EL (cell line): ENCODE data around the gene EEF1AKMT2.
"Not testable (repeated sequence)": the region's sequence is repeated elsewhere in the genome, so short reads cannot be mapped to it uniquely, and the experiment has no call there.

ENCODE experiments used
- DNase-seq: peaks from one replicate; pipeline ENCODE4 v3.0.0-alpha.2; 2016

The EEF1AKMT2 gene

DNA sequence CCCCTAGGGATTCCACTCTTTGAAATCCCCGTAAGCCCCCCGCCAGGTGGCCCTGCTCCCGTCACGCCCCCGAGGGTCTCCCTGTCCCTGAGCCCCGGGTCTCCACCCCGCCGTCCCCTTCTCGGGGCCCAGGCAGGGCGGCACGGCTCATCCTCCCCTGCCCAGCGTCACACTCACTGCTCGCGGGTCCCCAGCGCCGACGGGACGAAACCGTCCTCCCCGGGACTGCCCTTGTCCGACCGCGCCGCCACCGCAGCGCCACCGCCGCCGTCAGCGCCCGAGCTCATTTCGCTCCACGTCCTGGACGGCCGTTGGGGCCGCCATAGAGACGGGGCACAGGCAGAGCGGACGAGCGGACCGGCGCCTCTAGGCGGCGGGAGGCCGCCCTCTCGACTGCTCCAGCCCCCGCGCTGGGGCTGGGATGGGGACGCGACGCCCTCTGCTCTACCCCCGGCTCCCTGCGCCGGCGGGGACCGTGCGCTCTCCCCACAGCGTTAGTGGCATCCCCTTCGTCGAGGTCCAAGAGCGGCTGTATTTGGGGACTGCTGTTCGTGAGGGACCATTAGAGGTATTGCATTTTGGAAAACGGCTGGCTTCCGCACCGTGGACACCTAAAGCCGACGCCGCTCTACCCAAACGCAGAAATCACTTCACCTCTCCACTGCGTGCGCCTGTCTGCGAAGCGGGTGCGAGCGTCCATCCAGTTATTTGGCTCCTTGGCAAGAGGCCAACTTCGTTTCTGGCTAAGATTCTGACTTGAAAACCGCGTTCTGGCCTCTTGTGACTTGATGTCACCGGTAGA, at the start of gene EEF1AKMT2:
Gene EEF1AKMT2, minus strand, starts transcription at position 341 of the 802 bp plus-strand sequence. Its CDS starts 54 bp downstream, at position 287.
- DNase-seq, result peak; percentile 84

DNA sequence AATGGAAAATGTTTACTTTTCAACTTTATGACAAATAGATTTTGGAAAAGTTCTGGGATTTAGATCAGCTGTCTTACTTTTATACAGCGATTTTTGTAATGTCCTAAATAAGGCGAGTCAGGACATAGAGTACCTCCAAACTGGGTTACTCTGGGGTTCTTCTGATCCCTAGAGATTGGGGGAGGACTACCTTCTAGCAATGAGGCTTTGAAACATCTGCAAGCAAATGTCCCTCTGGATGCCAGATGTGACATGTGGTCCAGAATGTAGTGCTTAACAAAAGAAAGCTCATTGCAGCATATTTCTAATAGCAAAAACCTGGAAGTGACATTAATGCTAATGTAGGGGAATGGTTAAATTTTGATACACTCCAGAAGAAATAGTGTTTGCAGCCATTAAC, 46.0 kb upstream of the EEF1AKMT2 start:
- DNase-seq, result no peak

DNA sequence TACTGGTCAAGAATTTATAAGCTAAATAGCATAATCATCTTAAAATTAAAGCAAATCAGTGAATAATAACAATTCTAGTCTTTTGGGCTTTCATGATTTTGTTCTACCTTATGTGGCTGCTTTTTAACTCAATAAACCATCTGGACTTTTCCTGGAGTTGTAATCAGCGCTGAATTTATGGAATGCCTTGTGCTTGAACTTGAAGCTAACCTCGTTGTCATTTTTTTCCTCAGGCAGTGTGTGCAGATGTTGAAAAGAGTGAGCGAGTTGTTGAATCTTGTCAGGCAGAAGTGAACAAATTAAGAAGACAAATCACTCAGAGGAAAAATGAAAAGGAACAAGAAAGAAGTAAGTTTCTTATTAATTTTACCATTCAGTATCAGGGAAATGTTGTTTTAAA, 39.4 kb upstream of the EEF1AKMT2 start:
- DNase-seq, result no peak

DNA sequence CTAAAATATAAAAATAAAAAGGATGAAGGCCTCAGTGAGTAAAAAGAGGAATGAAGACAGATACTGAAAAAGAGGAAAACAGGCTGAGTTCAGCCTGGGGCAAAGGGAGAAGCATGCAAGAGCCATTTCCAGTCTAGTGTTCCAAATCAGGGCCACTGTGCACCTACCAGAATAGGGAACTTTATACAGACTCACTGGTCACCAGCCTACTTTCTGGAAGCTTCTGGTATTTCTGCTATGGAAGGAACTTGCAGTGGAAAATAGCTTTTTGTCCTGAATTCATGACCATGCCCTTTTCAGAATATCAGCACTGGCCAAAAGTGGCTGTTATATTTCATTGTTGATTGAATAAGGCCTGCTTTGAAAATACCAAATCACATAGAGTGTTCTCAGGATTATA, 38.8 kb upstream of the EEF1AKMT2 start:
- DNase-seq, result no peak

DNA sequence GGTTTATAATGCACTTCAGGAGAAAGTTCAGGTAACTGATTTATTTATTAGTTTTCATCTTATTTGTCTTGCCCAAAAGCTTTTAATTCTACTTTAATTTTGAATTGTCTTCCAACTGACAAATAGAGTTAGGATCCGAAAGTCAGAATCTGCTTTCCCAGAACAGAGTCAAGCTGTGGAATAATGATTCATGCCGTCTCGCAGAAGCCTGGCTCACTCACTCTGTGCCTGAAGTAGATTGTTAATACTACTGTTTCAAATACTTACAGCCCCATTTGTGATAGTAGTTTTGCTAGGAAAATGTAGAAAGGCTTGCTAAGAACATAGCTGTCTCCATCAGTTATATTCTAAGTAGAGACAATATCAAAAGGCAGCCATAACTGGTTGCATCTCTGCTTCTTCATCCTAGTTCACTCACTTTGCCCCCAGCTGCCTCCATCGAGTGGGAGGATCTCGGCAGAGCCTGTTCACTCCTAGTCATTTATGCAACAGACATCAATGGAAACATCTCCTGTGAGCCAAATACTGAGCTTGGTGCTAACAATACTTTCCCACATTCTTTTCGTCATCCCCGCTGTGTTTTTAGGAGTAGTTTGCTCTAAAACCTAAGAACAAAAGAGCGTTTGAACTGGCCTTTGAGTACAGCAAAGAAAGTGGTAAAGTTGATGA, 37.9 kb upstream of the EEF1AKMT2 start:
- no peak for DNase-seq

DNA sequence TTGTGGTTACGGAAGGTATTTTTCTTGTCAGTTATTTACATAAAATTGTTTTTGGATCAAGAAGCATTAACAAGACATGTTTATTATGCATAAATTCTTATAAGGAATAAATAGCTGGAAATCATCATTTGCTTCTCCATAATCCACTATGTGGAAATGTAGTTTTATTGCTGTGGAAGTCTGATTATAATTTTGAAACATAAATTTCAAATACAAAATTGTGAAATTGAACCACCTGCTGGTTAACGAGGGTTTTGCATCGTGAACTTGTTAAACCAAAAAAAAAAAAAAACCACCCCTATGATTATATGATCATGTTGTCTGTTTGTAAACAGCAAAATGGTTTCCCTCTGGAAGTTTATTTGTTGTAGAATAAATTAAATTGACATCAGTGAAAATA, 35.8 kb upstream of the EEF1AKMT2 start:
- peak; percentile 17 for DNase-seq

DNA sequence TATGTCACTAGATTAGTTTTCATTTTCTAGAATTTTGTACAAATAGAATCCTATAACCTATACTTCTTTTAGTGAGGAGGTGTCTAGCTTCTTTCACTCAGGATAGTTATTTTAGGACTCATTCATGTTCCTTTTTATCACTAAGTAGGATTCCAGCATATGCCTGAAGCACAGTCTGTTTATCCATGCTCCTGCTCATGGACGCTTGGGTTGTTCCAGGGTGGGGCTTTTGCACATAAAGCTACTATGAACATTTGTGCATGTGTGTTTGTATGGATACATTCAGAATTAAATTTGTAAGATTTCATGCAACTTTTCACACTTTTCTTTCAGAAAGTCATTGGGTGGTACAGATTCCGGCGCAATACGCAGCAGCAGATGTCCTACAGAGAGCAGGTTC, 34.6 kb upstream of the EEF1AKMT2 start:
- DNase-seq, result no peak

DNA sequence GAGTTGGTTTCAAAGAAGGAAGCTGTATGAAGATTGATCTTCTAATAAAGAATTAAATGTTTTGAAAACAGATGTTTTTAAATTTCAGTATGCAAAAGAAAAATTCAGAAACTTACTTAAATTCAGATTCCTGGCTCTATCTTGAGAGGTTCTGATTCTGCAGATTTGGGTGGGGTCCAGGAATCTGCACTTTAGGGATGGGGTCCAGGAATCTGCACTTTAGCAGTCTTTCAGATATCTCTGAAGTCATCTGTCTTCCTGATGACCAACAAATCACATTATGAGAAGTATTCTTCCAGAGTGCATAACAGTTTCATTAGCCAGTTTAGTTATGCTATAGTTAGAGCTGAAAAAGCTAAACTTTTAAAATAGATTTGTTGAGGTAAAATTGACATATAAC, 34.0 kb upstream of the EEF1AKMT2 start:
- DNase-seq, result no peak

DNA sequence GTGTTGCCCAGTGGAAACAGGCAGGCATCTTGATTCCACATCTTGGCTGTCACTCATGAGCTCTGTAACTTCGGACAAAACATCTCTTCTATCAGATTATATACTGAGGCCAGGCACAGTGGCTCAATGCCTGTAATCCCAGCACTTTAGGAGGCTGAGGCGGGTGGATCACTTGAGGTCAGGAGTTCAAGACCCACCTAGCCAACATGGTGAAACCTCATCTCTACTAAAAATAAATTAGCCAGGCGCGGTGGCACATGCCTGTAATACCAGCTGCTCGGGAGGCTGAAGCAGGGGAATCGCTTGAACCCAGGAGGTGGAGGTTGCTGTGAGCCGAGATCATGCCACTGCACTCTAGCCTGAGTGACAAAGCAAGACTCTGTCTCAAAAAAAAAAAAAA, 33.2 kb upstream of the EEF1AKMT2 start:
- DNase-seq, result not testable (repeated sequence)

DNA sequence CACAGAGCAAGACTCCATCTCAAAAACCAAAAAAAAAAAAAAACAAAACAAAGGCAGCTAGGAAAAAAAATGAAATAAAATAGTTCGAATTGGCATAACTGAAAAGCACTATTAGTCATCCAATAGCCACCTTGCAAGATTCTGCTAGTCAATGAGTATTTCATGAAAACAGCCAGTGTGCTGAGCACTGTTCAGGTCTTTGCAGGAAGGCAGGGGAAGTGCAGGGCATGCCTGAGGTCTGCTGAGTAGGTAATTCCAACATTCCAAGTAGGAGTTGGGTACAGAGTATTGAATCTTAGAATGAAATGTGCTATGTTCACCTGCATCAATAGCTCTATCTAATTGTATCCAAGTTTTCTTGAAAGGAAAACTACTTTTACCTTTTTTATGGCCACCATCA, 32.8 kb upstream of the EEF1AKMT2 start:
- no peak for DNase-seq

DNA sequence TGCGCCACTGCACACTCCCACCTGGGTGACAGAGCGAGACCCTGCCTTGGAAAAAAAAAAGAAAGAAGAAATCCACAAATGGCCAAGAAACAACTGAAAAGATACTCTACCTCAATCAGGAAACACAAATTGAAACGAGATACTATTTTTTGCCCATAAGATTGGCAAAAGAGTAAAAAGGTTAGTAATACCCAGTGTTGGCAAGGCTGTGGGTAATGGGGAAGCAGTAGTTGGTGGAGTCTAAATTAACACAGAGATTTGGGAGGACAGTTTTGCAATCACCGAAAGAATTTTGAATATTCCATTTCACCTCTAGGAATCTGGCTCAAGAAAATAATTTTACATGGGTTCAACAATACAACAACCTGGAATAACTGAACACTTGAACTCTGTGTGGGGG, 29.8 kb upstream of the EEF1AKMT2 start:
- DNase-seq, result no peak

DNA sequence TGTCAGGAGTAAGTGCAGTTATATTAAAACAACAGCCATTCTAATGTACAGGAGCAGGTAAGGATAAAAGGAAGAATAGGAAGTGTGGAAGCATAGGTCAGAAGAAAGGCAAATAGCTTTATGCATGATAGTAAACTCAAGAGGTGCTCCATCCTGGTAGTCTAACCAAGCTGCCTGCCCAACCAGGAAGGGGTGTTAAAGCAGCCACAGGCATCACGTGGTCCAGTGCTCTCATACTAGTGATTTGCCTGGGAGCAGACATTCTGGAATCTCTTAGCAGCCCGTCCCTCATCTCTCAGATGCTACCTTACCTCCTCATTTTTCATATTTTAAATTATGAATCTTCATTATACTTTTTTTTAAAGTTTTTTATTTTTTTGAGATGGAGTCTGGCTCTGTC, 28.4 kb upstream of the EEF1AKMT2 start:
- no peak for DNase-seq

DNA sequence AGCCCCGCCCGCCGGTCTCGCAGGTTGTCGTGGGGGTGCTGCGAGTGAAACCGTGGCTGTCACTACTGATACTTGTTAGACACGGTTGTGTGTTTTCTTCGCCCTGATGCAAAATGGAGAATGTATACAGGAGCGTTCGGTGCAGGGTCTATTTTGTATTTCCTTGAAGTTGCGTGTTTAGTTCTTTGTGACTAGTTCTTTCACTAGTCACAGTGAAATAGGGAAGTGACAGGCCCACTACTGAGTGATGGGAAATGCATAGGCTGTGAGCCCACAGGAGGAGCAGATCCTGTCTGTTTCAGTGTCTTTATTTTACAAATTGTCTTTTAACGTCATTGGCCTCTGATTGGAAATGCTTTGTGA, 10.6 kb upstream of the EEF1AKMT2 start:
- DNase-seq, result peak; percentile 8

DNA sequence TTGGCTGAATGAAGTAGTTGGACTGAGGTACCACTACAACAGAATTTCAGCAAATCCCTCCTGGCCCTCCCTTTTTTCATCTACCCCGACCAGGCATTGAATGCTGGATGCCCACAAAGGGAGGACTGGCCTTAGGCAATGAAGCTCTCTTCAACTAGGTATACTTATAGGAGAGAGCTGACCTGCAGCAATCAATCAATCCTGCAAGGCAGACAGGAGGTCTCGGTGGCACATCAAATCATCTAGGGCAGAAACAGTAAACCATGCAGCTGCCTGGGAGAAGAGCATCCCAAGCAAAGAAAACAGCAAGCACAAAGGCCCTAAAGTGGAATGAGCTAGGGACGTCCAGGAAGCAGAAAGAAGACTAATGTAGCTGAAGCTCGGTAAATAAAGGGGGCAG, 7.5 kb upstream of the EEF1AKMT2 start:
- DNase-seq, result no peak

DNA sequence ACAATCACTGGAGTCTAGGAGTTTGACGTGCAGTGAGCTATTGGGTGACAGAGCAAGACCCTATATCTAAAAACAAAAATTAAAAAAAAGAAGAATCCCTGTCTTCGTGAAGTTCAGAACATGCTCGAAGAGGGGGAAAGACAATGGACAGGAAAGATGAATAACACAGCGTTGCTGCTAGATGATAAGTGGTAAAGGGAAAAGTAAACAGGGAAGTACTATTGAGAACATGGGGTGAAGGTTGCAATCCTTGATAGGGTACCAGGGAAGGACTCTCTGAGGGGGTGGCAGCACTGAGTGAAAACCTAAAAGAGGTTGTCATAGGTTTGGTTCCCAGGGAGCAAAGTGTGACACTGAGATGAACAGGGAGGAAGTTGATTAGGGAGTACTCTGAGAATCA, 7.1 kb upstream of the EEF1AKMT2 start:
- DNase-seq, result no peak

DNA sequence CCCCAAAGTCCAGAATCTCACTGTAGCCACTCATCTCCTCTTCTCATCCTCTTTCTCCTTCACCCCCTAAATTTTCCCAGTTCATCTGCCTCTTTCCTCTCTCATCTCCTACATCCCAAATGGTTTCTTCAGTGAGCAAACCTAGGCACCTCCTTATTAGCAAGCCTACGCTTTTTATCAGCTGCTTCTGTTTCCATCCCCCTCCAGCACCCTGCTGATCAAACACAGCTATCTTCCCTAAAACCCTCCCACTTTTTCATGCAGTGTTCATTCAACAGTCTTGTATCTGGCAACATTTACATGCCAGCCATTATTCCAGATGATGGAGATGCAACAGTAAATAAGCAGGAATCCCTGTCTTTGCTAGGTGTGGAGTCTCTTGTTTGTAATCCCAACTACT, 6.7 kb upstream of the EEF1AKMT2 start:
- DNase-seq, result no peak

DNA sequence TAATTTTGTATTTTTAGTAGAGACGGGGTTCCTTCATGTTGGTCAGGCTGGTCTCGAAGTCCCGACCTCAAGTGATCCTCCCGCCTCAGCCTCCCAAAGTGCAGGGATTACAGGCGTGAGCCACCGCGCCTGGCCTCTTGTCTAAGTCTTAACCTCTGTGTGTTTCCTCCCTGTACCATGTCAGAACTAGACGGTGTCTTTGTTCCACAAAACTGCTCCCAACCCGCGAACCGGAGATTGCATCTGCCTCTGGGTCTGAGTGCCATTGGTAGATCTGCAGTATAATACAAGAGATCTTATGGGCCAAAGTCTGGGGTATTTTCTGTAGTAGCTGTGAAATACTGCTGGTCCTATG, 1.3 kb upstream of the EEF1AKMT2 start:
- no peak for DNase-seq

DNA sequence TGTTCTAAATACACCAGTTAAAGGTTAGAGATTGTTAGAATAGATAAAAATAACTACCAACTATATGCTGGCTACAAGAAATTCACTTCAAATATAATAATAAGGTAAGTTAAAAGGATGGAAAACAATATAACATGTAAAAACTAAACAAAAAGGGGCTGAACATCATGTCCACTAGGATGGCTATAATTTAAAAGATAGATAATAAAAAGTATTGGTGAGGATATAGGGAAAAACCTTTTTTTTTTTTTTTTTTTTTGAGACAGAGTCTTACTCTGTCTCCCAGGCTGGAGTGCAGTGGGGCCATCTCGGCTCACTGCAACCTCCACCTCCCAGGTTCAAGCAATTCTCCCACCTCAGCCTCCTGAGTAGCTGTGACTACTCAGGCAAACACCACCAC, 8.8 kb downstream of the EEF1AKMT2 start:
- not testable (repeated sequence) for DNase-seq

DNA sequence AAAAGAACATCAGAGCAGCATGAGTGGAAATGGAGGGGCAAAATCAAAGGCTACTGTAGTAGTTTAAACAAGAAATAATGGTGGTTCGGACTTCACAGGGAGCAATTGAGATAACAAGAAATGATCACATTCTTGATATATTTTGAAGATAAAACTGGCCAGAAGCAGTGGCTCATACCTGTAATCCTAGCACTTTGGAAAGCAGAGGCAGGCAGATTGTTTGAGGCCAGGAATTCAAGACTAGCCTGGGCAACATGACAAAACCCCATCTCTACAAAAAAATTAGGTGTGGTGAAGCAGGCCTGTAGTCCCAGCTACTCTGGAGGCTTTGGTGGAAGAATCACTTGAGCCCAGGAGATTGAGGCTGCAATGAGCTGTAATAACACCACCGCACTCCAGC, 22.9 kb downstream of the EEF1AKMT2 start:
- DNase-seq, result no peak

DNA sequence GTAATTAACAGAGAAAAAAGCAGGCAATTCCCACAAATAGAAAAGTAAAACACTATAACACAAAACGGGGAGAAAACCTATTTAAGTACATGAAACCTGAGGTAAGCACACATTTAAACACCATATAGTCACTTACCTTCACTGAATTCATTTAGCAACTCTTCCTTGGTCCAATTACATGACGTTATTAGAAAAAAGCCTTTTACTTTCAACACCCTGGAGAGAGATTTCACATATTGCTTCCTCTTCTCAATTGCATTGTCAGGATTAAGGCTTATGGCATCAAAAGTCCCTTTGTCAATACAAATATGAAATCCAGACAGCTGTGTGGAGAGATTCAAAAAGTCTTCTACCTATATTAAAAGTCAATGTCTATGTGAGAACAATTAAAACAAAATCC, 26.4 kb downstream of the EEF1AKMT2 start:
- no peak for DNase-seq

DNA sequence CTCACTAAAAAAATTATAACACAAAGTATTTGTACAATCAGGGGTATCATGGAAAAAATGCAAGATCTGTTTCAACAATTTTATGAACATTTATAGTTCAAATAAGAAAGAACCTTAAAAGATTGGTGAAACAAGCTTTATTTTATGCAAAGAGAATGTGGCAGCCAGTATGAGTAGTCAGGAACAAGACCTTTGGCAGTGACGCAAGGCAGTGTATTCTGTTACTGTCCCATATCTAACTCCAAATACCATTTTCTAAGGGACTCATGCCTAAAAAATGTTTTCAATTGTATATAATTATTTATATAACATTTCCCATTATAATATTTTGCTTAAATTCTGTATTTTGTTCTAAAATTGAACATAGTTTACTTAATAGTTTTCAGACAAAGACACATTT, 28.4 kb downstream of the EEF1AKMT2 start:
- no peak for DNase-seq

DNA sequence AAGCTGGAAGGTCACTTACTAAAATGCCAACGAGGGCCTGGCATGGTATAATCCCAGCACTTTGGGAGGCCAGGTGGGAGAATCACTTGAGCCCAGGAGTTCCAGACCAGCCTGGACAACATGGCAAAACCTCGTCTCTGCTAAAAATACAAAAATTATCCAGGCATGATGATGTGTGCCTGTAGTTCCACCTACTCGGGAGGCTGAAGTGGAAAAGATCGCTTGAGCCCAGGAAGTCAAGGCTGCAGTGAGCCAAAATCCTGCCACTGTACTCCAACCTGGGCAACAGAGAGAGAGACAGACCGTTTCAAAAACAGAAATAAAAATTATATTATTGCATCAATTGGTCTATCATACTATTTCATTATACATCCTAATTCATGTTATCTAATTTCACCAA, 29.4 kb downstream of the EEF1AKMT2 start:
- DNase-seq, result no peak

DNA sequence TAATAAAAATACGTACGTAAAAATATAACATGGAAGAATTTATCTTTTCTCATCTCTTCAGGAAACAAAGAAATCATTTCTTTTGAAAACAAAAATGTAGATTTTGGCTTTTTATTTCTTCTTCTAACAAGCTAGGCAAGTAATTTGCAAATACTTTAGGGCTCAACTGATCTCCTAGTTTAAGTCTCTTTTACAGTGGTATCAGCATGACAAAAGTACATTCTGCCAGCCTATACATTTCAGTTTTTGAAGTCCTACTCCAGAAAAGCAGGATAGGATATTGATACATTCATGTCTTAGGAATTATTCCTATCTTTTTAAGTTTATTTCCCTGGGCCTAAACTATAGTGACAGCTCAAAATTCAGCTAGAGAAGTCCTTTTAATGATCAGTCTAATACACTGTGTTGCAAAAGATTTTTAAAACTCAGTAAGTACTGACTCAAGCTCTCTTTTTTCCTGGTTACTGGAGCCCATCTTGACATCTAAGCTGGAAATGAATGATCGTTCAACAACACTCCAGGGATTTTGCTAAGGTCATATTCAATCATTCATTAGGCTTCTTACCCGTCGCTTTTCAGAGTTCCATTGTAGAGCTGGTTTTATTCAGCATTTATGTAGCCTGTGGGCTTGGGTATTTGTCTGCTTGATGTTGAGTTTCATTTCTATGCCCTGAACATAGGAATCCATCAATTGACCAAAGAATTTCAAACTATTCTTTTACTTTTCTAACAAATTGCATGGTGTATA, 35.4 kb downstream of the EEF1AKMT2 start:
- DNase-seq, result no peak

DNA sequence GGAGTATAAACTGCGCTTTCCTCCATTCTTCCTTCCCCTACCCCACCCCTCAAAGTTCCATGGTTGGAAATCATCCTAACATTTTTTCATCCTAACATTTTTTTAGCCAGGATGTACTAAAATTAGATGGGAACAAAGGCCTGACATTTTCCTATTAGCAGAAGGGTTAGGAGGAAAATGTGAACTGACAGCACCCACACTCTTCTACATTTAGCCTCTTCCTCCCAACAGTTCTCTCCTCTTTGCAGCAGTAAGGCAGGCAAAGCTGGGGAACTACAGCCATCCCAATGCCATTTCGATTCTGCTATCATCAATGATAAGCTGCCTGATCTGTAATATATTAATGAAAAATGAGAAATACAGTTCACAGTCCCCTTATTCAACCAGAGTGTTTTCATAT, 36.1 kb downstream of the EEF1AKMT2 start:
- DNase-seq, result no peak
